ENCODE results near the gene NEIL1.
"Not testable (repeated sequence)": the region's sequence is repeated elsewhere in the genome, so short reads cannot be mapped to it uniquely, and the experiment has no call there.

NEIL1 gene

GRCh38 chr15:75380773-75381172, 33.9 kb downstream of the NEIL1 start:
- no peak for DNase-seq (ENCODE audit: low read depth)

- DNase-seq (ENCODE audit: low read depth): not testable (repeated sequence)
These were observed 37.1 kb downstream of the NEIL1 start for GRCh38 chr15:75383986-75384385.

- DNase-seq (ENCODE audit: low read depth): no peak
These were observed 43.0 kb downstream of the NEIL1 start for GRCh38 chr15:75389791-75390382.

DNA sequence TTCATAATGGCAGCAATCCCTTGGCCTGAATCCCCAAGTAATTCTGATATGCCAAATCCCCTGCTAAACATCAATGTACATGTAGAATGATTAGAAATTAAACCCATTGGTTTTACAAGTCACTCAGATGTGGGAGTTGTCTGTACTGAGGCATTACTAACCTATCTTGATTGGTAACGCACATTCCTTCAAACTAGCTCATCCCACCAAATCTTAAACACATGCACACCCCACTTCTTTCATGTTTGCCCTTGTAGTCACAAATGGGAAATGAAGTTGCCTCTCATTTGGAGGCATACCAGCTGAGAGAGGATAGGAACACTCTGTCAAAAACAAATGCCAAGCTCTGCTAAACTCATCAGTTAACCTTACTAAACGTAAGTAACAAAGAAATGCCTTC, 50.7 kb downstream of the NEIL1 start:
- no peak for DNase-seq (ENCODE audit: low read depth)

DNA sequence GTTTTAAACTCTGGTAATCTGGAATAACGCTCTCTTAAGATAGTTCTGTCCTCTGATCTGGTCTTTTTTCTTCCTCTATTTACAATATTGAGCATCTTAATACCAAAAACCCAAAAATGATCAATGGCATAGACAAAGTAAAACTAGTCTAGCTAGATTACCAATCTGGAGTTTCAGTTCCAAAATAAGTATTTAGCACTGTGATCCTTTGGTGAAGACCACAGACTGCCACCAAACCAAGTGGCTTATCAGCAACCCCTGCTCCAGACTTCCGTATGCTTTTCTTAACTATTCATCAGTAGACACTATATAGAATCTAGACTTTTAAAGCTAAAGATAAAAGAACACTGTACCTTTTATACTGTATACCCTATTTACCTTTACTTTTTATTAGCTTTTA, 57.1 kb downstream of the NEIL1 start:
- no peak for DNase-seq (ENCODE audit: low read depth)
